ENCODE results near the gene TFEC.

DNA sequence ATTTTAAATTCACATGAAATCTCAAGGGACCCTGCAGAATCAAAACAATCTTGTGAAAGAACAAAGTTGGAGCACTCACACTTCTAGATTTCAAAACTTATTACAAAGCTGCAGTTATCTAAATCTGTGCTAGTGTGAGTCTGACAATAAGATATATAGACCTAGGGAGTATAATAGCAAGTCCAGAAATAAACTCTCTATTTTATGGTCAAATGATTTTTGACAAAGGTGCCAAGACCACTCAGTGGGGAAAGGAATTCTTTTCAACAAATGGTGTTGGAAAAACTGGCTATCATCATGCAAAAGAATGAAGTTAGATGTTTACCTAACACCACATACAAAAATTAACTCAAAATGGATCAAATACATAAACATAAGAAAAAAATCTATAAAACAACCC, 68.2 kb downstream of the TFEC start:
- TF ChIP-seq RCOR1 (IDR thresholded peaks at IDR 0.05; ENCODE audit: insufficient replicate concordance, low read length) (no peak), RAD21 (IDR thresholded peaks at IDR 0.05; ENCODE audit: low read length) (no peak), POLR2A (IDR thresholded peaks at IDR 0.05; ENCODE audit: low read depth, low read length) (no peak), SMC3 (IDR thresholded peaks at IDR 0.05; ENCODE audit: low read depth, low read length) (no peak), MAZ (IDR thresholded peaks at IDR 0.05; ENCODE audit: borderline replicate concordance, low read depth, low read length) (no peak), CEBPB (IDR thresholded peaks at IDR 0.05; ENCODE audit: low read depth, low read length) (no peak), CHD1 (IDR thresholded peaks at IDR 0.05; ENCODE audit: low read depth, low read length) (no peak), FOS (IDR thresholded peaks at IDR 0.05; ENCODE audit: low read depth, low read length) (no peak)
- TF ChIP-seq, protein P1, sequence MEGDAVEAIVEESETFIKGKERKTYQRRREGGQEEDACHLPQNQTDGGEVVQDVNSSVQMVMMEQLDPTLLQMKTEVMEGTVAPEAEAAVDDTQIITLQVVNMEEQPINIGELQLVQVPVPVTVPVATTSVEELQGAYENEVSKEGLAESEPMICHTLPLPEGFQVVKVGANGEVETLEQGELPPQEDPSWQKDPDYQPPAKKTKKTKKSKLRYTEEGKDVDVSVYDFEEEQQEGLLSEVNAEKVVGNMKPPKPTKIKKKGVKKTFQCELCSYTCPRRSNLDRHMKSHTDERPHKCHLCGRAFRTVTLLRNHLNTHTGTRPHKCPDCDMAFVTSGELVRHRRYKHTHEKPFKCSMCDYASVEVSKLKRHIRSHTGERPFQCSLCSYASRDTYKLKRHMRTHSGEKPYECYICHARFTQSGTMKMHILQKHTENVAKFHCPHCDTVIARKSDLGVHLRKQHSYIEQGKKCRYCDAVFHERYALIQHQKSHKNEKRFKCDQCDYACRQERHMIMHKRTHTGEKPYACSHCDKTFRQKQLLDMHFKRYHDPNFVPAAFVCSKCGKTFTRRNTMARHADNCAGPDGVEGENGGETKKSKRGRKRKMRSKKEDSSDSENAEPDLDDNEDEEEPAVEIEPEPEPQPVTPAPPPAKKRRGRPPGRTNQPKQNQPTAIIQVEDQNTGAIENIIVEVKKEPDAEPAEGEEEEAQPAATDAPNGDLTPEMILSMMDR (conservative IDR thresholded peaks at IDR 0.05; ENCODE audit: low read depth, low read length) = no peak
